Stimulated activated CD4-positive, alpha-beta T cell treated with anti-CD3 and anti-CD28 coated beads, TNF-alpha, amount 100 ng/mL, for 24 hours (primary cell): ENCODE measurements around the gene DNMBP.
"Not testable (repeated sequence)": the region's sequence is repeated elsewhere in the genome, so short reads cannot be mapped to it uniquely, and the experiment has no call there.

Experiments used
- DNase-seq, 3 experiments: peaks; one replicate each; pipeline ENCODE4 v3.0.0-alpha.2; 2020; ENCODE audit warnings: low read depth in 3 of 3

Gene DNMBP

GRCh38 chr10:99917963-99918825 is 91.6 kb downstream of the DNMBP start:
- DNase-seq, result no peak

DNA sequence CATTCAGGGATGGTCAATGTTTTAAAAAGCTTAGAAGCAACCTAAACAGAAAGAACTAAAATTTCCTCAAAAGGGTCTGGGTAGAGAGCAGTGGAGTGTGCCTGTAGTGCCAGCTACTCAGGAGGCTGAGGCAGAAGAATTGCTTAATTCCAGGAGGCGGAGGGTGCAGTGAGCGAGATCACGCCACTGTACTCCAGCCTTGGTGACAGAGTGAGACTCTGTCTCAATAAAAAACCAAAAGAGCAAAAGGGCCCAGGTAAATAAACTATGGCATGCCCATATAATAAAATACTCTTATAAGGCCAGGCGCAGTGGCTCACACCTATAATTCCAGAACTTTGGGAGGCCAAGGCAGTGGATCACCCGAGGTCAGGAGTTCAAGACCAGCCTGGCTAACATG is 93.0 kb downstream of the DNMBP start:
- DNase-seq, result no peak

DNA sequence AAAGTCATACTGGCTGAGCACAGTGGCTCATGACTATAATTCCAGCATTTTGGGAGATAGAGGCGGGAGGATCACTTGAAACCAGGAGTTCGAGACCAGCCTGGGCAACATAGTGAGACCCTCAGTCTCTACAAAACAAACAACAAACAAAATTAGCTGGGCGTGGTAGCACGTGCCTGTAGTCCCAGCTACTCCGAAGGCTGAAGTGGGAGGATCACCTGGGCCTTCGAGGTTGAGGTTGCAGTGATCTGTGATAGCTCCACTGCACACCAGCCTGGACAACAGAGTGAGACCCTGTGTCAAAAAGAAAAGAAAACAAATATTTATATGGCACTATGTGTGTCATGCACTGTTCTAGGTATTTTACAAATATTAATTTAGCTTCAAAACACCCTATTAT is 94.3 kb downstream of the DNMBP start:
- DNase-seq, result no peak

DNA sequence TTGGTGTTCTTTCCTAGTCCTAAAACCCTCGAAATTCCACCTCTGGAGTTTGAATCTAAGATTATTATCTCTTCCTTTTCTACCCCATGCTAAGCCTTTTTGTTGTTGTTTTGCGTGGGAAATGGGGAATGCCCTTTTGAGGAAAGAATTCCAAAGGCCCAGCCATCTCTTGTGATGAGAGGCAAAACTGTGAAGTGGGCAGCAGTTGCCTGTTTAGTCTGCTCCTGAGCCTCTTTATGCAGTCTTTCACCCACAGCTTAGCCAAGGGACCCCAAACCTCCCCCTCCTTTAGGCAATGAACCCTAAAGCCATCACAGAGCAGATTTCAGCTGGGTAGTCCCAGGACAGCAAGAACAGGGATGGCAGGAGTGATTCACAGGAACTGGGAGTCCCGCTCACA is 95.5 kb downstream of the DNMBP start:
- DNase-seq, result no peak

- DNase-seq, result no peak
These were observed 95.9 kb downstream of the DNMBP start for GRCh38 chr10:99913831-99914235.

- DNase-seq, result no peak
These were observed 97.7 kb downstream of the DNMBP start for GRCh38 chr10:99912041-99912440.

GRCh38 chr10:99908512-99908911 is 101.2 kb downstream of the DNMBP start:
- no peak for DNase-seq

DNA sequence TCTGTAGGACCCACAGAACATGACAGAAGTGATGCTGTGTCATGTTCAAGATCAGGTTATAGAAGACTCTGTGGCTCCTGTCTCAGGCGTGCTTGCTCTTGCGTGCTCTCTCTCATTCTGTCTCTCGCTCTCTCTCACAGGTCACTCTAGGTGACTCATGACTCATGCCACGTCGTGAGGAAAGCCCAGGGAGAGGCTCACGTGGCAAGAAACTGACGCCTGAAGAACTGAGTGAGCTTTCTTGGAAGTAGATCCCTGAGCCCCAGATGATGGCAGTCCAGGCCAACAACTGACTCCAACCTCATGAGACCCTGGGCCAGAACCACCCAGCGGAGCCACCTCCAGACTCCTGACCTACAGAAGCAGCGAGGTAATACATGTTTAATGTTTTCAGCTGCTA is 103.3 kb downstream of the DNMBP start:
- DNase-seq, result no peak

- no peak for DNase-seq
These were observed 103.8 kb downstream of the DNMBP start for GRCh38 chr10:99905971-99906370.

DNA sequence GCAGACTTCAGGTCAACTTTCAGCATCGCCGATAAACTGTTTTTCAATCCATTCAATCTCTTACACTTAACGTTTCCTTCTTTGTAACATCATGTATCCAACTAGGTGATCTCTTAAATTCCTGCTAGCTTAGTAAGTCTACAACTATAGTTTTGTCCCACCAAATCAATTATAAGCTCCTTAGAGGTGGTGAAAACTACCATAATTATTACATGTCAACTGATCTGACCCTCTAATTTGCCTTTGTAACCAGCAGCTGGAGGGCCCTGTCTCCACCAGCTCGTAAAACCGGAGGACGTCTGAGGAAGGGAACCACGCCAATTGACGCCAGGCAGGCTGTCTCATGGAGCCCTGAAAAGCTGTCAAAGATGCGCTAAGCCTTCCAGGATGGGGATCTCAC is 113.9 kb downstream of the DNMBP start:
- DNase-seq, result no peak

DNA sequence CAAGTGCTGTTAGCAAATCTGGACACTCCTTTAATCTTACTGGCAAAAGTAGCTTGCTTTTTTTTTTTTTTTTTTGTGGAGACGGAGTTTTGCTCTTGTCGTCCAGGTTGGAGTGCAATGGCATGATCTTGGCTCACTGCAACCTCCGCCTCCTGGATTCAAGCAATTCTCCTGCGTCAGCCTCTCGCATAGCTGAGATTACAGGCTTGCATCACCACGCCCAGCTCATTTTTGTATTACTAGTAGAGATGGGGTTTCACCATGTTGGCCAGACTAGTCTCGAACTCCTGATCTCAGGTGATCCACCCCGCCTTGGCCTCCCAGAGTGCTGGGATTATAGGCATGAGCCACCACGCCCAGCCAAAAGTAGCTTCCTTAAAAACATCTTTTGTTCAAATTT is 114.7 kb downstream of the DNMBP start:
- not testable (repeated sequence) for DNase-seq

GRCh38 chr10:99894613-99895012 is 115.1 kb downstream of the DNMBP start:
- no peak for DNase-seq

DNA sequence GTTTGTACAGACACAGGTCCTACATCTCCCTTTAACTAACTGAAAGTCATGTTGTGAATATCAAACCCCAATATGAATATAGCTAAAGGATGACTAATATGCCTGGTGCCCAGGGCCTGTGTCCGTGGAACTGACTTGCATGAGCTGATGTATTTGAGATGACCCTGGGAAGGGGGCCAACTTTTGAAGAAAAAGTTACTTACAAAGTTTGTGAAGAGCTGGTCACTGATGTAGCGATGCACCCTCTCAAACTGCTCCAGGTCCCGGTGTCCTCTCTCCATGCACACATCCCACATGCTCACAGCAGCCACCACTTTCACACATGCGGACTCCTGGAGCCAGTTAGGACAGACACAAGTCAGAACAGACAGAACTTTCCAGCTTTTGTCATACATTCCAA is 121.1 kb downstream of the DNMBP start:
- DNase-seq, result no peak

GRCh38 chr10:99883523-99883922 is 126.2 kb downstream of the DNMBP start:
- DNase-seq, result no peak

- no peak for DNase-seq
These were observed 128.4 kb downstream of the DNMBP start for GRCh38 chr10:99881371-99881770.

DNA sequence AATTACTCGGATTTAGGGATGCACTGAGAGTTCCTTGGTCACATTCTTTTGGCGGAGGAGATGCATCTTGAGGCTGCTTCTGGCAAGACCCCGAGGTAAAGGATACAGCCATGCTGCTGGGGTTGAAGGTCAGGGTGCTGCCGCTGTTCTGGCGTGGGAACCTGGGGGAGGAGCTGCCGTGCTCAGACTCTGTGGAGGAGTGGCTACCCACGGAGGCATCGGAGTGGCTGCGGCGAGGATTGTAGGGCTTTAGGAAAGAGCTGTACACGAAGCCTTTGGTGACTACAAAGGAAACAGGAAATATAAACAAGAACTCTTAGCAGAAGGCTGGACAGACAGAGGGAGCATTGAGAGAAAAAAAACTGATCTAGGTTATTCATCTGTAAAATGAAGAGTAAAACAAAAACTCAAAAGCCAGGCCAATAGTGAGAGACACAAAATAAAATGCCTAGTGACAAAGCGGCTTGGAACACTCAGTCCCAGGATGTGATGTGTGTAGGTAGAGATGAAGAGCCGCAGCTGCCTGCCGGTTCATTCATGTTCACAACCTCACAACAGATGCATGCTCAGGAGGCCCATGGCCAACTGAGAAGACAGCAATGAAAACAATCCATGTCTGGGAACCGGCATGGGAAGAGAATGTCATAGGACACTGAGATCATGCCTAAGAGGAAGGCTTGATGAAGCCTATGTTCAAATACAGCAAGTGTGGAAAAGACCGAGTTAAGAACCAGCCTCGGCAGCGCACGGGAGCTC is 129.5 kb downstream of the DNMBP start:
- no peak for DNase-seq

- DNase-seq, result no peak
These were observed 134.3 kb downstream of the DNMBP start for GRCh38 chr10:99875473-99875872.

GRCh38 chr10:99874341-99875085 is 135.2 kb downstream of the DNMBP start:
- DNase-seq, result no peak

DNA sequence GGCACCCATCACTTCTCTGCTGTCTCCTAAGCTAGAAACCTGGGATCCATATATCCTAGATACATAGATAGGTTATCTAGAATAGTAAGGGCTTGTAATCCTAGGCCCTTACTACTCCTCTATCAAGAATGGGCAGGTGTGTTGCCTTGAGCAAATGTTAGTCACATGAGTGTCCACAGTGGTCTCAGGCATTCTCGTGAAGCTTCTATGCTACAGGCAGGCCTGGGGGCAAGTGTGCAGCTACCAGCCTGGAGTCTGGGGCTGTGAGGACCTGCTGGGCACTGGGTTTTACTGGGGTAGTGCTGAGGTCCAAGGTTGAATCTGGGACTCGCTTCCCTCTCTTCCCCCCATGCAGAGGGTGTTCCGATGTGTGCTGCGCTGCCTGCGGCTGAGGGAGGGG is 135.9 kb downstream of the DNMBP start:
- no peak for DNase-seq

DNA sequence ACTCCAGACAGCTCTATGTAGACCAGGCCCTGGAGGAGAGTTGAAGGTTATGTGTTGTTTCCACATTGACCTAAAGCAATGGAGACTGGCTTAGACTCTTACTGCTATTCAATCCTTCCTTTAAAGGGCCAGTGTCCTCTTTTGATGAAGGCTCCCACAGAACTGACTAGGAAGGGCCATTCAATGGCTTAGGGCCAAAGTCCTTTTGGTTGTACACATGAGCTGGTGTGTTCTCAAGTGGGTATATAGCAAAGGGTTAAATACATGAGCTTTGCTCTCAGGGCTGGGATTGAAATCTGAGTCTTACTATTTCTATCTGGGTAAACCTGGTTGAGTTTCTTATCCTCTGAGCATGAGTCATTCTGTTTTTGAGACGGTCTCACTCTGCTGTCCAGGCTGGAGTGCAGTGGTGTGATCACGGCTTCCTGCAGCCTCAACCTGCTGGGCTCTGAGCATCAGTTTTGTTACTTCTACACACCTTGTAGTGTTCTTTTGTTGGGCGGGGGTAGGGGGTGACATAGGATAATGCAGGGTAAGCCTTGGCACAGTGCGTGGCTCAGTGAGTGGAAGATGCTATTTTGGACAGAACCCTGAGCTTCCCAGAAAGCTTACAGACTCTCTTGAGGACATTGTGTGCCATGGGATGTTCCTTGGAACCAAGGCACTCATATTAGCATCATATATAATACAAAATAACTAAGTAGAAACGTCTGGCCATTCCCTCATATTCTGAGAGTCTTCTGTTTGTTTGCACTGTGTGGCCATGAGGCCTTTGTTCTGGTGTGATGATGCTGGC is 137.2 kb downstream of the DNMBP start:
- no peak for DNase-seq

GRCh38 chr10:99870123-99870730 is 139.5 kb downstream of the DNMBP start:
- peak; percentile 24 to 50 (median 38) for DNase-seq
